ENCODE data around the gene GLTP. TPM values are rescaled to one million over a fixed set of nuclear protein-coding genes. Genes with fewer than 3 reads are reported as not detected.

The GLTP gene
- total and polyA plus RNA-seq, 2 of the 13 experiments (the other 11 are each of a cell fraction or from before 2014, with no cell fraction given) = 10.7 to 12.9 TPM

- ChIA-PET POLR2A (no interaction called here), CTCF (ENCODE audit: low intra/inter-chr PET ratio, low total read pairs) (no interaction called here)
- H3K27ac ChIP-seq (ENCODE audit: extremely low read length, insufficient read depth, low read length) = no peak overlapping the region
- no peak for TF ChIP-seq ZXDC (CRISPR knock-in tag; IDR thresholded peaks at IDR 0.05)
- FAIRE-seq = no peak
- no TSS peak for BruUV-seq (replicated peaks)
- H2AFZ ChIP-seq (ENCODE audit: low read length) = no peak overlapping the region
- H3K79me2 ChIP-seq (ENCODE audit: insufficient read depth, low read length) = no peaks in the 10 kb centered on the region
- DNase-seq (ENCODE audit: low spot score) = no peak
- in situ Hi-C loops (cut with HindIII; ENCODE audit: extremely low pct_ligation_motif_present, low pct_unique_long_range_greater_than_20kb) (no loop called here), intact Hi-C loops (cut with micrococcal nuclease; ENCODE audit: unreplicated experiment) (no loop called here)
- H3K4me3 ChIP-seq (replicated peaks in 1 of 3; ENCODE audit: insufficient read depth in 1 of 3, low read depth in 2 of 3, low read length in 3 of 3) = no peak overlapping the region
- H3K9me3 ChIP-seq (ENCODE audit: low read length) = no peaks in the 10 kb centered on the region
- H3K27me3 ChIP-seq (ENCODE audit: control insufficient read depth in 1 of 2, insufficient read depth in 2 of 2, low read length in 2 of 2) = no peaks in the 10 kb centered on the region
- 49% methylated on average over 4 of the region's 4 CpGs for WGBS (ENCODE audit: low lambda C conversion rate)
- H3K9ac ChIP-seq (ENCODE audit: insufficient read depth, low read depth, low read length) = no peak overlapping the region
- no peak for ATAC-seq
- no peaks in the 10 kb centered on the region for H3K36me3 ChIP-seq (replicated peaks in 1 of 2; ENCODE audit: control insufficient read depth in 1 of 2, insufficient read depth in 2 of 2, low read length in 2 of 2)
- peaks cover 12% of the 10 kb centered on the region for H3K4me1 ChIP-seq (ENCODE audit: insufficient read depth, low read length)
- H3K4me2 ChIP-seq (ENCODE audit: low read depth, low read length) = no peak overlapping the region
- 0 out of 2 replicates have a peak, but pooled peaks cover 3% of the 10 kb centered on the region for H4K20me1 ChIP-seq (ENCODE audit: insufficient read depth, low read length)
Measured at GRCh38 chr12:109808876-109809646, 71.3 kb downstream of the GLTP start.

GRCh38 chr12:109807954-109808643 is 72.2 kb downstream of the GLTP start:
- DNase-seq (ENCODE audit: low spot score) (no peak), FAIRE-seq (no peak), ATAC-seq (no peak)
- no peaks in the 10 kb centered on the region for H3K9me3 ChIP-seq (ENCODE audit: low read length)
- peaks cover 12% of the 10 kb centered on the region for H3K4me1 ChIP-seq (ENCODE audit: insufficient read depth, low read length)
- POLR2A ChIA-PET = no interaction called here
- intact Hi-C loops (cut with micrococcal nuclease; ENCODE audit: unreplicated experiment) (no loop called here), in situ Hi-C loops (cut with HindIII; ENCODE audit: extremely low pct_ligation_motif_present, low pct_unique_long_range_greater_than_20kb) (no loop called here)
- no peaks in the 10 kb centered on the region for H3K36me3 ChIP-seq (replicated peaks in 1 of 2; ENCODE audit: control insufficient read depth in 1 of 2, insufficient read depth in 2 of 2, low read length in 2 of 2)
- WGBS (ENCODE audit: low lambda C conversion rate) = 74% methylated on average over 10 of the region's 12 CpGs
- 0 out of 2 replicates have a peak, but pooled peaks cover 3% of the 10 kb centered on the region for H4K20me1 ChIP-seq (ENCODE audit: insufficient read depth, low read length)
- no peaks in the 10 kb centered on the region for H3K79me2 ChIP-seq (ENCODE audit: insufficient read depth, low read length)
- H3K9ac ChIP-seq (ENCODE audit: insufficient read depth, low read depth, low read length) = no peak overlapping the region
- TF ChIP-seq ZNF768 (CRISPR knock-in tag; IDR thresholded peaks at IDR 0.05) (peak; percentile 89), PHB2 (IDR thresholded peaks at IDR 0.05; ENCODE audit: partially characterized antibody) (no peak), RFX5 (IDR thresholded peaks at IDR 0.05; ENCODE audit: low read depth, low read length) (no peak), ZFAT (CRISPR knock-in tag; conservative IDR thresholded peaks at IDR 0.05) (no peak), ZMYM3 (CRISPR knock-in tag; IDR thresholded peaks at IDR 0.05) (no peak)
- no TSS peak for BruUV-seq (replicated peaks)
- H3K4me2 ChIP-seq (ENCODE audit: low read depth, low read length) = no peak overlapping the region
- CTCF ChIA-PET (ENCODE audit: low intra/inter-chr PET ratio, low total read pairs) = no interaction called here
- no peak overlapping the region for H3K27ac ChIP-seq (ENCODE audit: extremely low read length, insufficient read depth, low read length)
- no peak overlapping the region for H2AFZ ChIP-seq (ENCODE audit: low read length)
- H3K4me3 ChIP-seq (replicated peaks in 1 of 3; ENCODE audit: insufficient read depth in 1 of 3, low read depth in 2 of 3, low read length in 3 of 3) = no peak overlapping the region
- no peaks in the 10 kb centered on the region for H3K27me3 ChIP-seq (ENCODE audit: control insufficient read depth in 1 of 2, insufficient read depth in 2 of 2, low read length in 2 of 2)
